Activated naive CD8-positive, alpha-beta T cell (primary cell): ENCODE results near the gene PPARA.
"Not testable (repeated sequence)": the region's sequence is repeated elsewhere in the genome, so short reads cannot be mapped to it uniquely, and the experiment has no call there.

Experiments
- H3K27ac Mint-ChIP-seq: one replicate; pipeline ENCODE4 v1.8.0; 2021; ENCODE audit warnings: mixed read lengths
- H3K27me3 Mint-ChIP-seq: one replicate; pipeline ENCODE4 v1.8.0; 2021; ENCODE audit warnings: mixed read lengths
- H3K36me3 Mint-ChIP-seq: one replicate; pipeline ENCODE4 v1.8.0; 2021; ENCODE audit warnings: mixed read lengths
- H3K4me1 Mint-ChIP-seq: one replicate; pipeline ENCODE4 v1.8.0; 2021; ENCODE audit warnings: low read depth, mixed read lengths
- H3K4me3 Mint-ChIP-seq: one replicate; pipeline ENCODE4 v1.8.0; 2021; ENCODE audit warnings: mild to moderate bottlenecking, mixed read lengths
- H3K9me3 Mint-ChIP-seq: one replicate; pipeline ENCODE4 v1.8.0; 2021; ENCODE audit warnings: low read depth, mixed read lengths

Gene PPARA

DNA sequence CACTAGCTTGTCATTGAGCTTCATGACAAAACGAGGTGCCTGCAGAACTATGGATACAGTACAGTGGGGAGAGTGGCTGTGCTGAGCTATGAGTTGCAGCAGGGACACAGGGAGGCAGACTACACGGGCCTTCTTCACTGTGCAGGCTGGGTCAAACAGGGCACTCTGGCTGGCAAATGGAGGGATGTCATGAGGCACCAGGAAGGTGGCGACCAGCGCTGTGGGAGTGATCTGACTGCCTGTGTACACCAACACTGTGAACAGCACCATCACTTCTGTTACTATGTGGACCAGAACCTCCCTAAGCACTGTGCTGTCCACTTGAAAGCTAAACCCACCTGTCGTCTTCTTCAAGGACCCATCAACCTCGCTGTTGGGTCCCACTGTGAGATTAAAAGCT lies 109.7 kb downstream of the PPARA start:
- Mint-ChIP-seq H3K27me3 (peaks cover 41% of the 10 kb centered on the region), H3K4me1 (peaks cover 2% of the 10 kb centered on the region), H3K27ac (no peak overlapping the region), H3K36me3 (no peaks in the 10 kb centered on the region), H3K9me3 (peaks cover 5% of the 10 kb centered on the region), H3K4me3 (no peak overlapping the region)

DNA sequence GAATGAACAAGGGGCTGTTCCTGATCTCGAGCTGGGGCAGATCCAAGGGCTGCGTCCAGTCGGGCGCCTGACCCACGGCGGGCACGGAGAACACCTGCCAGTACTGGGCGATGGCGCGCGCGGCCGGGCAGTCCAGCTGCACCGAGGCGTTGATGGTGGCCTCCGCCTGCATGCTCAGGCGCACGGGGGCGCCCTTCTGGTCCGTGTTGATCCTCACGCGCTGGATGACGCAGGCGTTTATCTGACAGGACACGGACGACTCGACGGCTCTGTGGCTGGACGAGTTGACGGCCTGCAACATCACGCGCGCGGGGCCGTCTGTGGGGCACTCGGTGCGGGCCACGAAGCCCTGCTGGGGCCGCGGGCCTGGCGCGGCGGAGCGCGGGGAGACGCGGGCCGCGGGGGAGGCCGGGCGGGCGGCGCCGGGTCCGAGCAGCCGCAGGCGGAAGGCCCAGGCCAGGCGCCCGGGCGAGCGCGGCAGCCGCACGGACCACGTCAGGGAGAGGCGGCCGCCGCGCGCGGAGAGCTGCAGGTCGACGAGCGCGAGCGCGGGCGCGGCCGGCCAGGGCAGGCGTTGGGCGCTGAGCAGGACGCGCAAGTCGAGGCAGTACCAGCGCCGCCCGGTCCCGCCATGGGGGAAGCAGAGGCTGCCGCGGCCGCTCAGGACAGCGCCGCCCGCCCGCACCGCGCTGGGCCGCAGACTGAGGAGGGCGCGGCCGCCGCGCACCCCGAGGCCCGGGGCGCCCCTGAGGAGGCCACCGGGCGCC lies 112.3 kb downstream of the PPARA start:
- Mint-ChIP-seq H3K9me3 (peaks cover 5% of the 10 kb centered on the region), H3K27ac (no peak overlapping the region), H3K36me3 (no peaks in the 10 kb centered on the region), H3K27me3 (peaks cover 41% of the 10 kb centered on the region), H3K4me1 (peaks cover 8% of the 10 kb centered on the region), H3K4me3 (no peak overlapping the region)

- H3K9me3 Mint-ChIP-seq = peaks cover 5% of the 10 kb centered on the region
- H3K4me3 Mint-ChIP-seq = no peak within 1 kb of the TSS
- peaks cover 8% of the 10 kb centered on the region for H3K4me1 Mint-ChIP-seq
- peaks cover 40% of the 10 kb centered on the region for H3K27me3 Mint-ChIP-seq
- no peaks in the 10 kb centered on the region for H3K36me3 Mint-ChIP-seq
- H3K27ac Mint-ChIP-seq = no peak within 1 kb of the TSS
These were observed 112.9 kb downstream of the PPARA start, which contains the start of gene PKDREJ for GRCh38 chr22:46263216-46263590. Gene PKDREJ, minus strand, starts transcription at chr22:46263343. Its CDS starts 21 bp downstream, at chr22:46263322.

DNA sequence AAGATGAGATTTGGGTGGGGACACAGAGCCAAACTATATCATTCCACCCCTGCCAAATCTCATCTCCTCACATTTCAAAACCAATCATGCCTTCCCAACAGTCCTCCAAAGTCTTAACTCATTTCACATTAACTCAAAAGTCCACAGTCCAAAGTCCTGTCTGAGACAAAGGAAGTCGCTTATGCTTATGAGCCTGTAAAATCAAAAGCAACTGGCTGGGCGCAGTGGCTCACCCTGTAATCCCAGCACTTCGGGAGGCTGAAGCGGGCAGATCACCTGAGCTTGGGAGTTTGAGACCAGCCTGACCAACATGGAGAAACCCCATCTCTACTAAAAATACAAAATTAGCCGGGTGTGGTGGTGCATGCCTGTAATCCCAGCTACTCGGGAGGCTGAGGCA lies 114.2 kb downstream of the PPARA start:
- H3K4me3 Mint-ChIP-seq, H3K27ac Mint-ChIP-seq, H3K36me3 Mint-ChIP-seq, H3K9me3 Mint-ChIP-seq: not testable (repeated sequence)
- H3K4me1 Mint-ChIP-seq = peaks cover 11% of the 10 kb centered on the region
- peaks cover 34% of the 10 kb centered on the region for H3K27me3 Mint-ChIP-seq

DNA sequence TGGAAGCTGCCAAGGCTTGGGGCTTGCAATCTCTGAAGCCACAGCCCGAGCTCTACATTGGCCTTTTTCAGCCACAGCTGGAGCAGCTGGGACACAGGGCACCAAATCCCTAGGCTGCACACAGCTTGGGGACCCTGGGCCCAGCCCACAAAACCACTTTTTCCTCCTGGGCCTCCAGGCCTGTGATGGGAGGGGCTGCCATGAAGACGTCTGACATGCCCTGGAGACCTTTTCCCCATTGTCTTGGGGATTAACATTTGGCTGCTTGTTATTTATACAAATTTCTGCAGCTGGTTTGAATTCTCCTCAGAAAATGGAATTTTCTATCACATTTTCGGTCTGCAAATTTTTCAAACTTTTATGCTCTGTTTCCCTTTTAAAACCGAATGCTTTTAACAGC lies 115.3 kb downstream of the PPARA start:
- H3K4me3 Mint-ChIP-seq, H3K36me3 Mint-ChIP-seq, H3K27ac Mint-ChIP-seq, H3K9me3 Mint-ChIP-seq: not testable (repeated sequence)
- peaks cover 26% of the 10 kb centered on the region for H3K27me3 Mint-ChIP-seq
- H3K4me1 Mint-ChIP-seq = peaks cover 11% of the 10 kb centered on the region

- H3K4me1 Mint-ChIP-seq = peaks cover 11% of the 10 kb centered on the region
- H3K27me3 Mint-ChIP-seq = peaks cover 9% of the 10 kb centered on the region
- H3K27ac Mint-ChIP-seq = no peak within 1 kb of the TSS
- no peaks in the 10 kb centered on the region for H3K9me3 Mint-ChIP-seq
- H3K36me3 Mint-ChIP-seq = no peaks in the 10 kb centered on the region
- peak within 1 kb of the TSS; percentile 90 for H3K4me3 Mint-ChIP-seq
These were observed 117.3 kb downstream of the PPARA start, which contains the start of gene TTC38 for GRCh38 chr22:46267431-46268279. Gene TTC38, plus strand, starts transcription at chr22:46268008. Its CDS starts 32 bp downstream, at chr22:46268040.

GRCh38 chr22:46269564-46269963 lies 119.2 kb downstream of the PPARA start:
- H3K27me3 Mint-ChIP-seq = peaks cover under 1% of the 10 kb centered on the region
- peak overlapping the region; percentile 10 for H3K4me3 Mint-ChIP-seq
- H3K4me1 Mint-ChIP-seq = peaks cover 9% of the 10 kb centered on the region
- no peaks in the 10 kb centered on the region for H3K9me3 Mint-ChIP-seq
- no peaks in the 10 kb centered on the region for H3K36me3 Mint-ChIP-seq
- no peak overlapping the region for H3K27ac Mint-ChIP-seq

DNA sequence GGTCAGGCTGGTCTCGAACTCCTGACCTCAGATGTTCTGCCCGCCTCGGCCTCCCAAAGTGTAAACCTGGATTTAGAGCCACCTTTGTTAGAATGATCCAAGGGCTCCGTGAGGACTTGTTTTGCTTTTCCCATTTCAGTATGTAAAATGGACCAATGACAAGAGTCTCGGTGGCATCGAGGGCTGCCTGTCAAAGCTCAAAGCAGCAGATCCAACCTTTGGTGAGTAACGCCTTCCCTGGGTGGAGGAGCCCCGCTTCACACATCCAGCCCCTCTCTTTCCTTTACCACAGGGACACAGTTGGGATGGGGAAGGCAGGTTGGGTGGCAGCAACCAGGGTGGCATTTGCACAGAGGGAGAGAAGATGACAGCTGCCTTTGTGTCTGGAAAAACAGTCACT lies 121.9 kb downstream of the PPARA start:
- Mint-ChIP-seq H3K4me1 (peaks cover 7% of the 10 kb centered on the region), H3K27ac (no peak overlapping the region), H3K27me3 (no peaks in the 10 kb centered on the region), H3K9me3 (no peaks in the 10 kb centered on the region), H3K36me3 (peaks cover 9% of the 10 kb centered on the region), H3K4me3 (no peak overlapping the region)

GRCh38 chr22:46272762-46273431 lies 122.6 kb downstream of the PPARA start:
- no peaks in the 10 kb centered on the region for H3K27me3 Mint-ChIP-seq
- no peak overlapping the region for H3K27ac Mint-ChIP-seq
- peaks cover 9% of the 10 kb centered on the region for H3K36me3 Mint-ChIP-seq
- peaks cover 2% of the 10 kb centered on the region for H3K4me1 Mint-ChIP-seq
- no peak overlapping the region for H3K4me3 Mint-ChIP-seq
- no peaks in the 10 kb centered on the region for H3K9me3 Mint-ChIP-seq

DNA sequence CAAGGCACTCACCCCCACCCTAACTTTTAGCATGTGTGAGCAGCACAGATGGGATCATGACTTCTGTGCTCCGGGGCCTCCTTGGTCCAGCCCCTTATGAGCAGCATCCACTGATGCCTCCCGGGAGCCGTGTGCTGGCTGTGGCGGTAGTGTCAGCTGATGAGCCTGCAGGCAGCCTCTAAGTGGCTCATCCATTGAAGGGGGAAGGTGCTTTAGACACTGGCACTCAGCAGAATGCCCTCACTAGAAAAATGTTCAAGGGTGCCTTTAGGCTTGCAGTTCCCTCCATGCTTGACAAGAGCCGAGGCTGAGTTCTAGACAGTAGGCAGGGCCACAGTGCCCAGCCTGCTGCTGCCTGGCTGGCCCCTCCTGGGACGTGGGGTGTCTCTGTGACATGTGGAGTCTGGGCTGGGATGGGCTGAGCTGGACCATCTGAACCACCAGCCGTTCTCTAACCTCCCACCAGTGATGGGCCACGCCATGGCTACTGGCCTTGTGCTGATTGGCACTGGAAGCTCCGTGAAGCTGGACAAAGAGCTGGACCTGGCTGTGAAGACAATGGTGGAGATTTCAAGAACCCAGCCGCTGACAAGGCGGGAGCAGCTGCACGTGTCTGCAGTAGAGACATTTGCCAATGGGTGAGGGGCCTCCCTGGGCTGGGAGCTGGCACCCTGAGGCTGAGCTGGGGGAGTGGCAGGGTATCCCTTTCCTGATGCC lies 123.3 kb downstream of the PPARA start:
- H3K36me3 Mint-ChIP-seq = peaks cover 9% of the 10 kb centered on the region
- no peaks in the 10 kb centered on the region for H3K27me3 Mint-ChIP-seq
- H3K4me3 Mint-ChIP-seq = no peak overlapping the region
- no peaks in the 10 kb centered on the region for H3K9me3 Mint-ChIP-seq
- no peak overlapping the region for H3K27ac Mint-ChIP-seq
- no peaks in the 10 kb centered on the region for H3K4me1 Mint-ChIP-seq

- Mint-ChIP-seq H3K4me3 (no peak overlapping the region), H3K27ac (no peak overlapping the region), H3K9me3 (no peaks in the 10 kb centered on the region), H3K27me3 (no peaks in the 10 kb centered on the region), H3K36me3 (peaks cover 9% of the 10 kb centered on the region), H3K4me1 (no peaks in the 10 kb centered on the region)
These were observed 124.1 kb downstream of the PPARA start for GRCh38 chr22:46274381-46274780.

- Mint-ChIP-seq H3K9me3 (no peaks in the 10 kb centered on the region), H3K4me3 (no peak overlapping the region), H3K4me1 (no peaks in the 10 kb centered on the region), H3K36me3 (peaks cover 9% of the 10 kb centered on the region), H3K27me3 (no peaks in the 10 kb centered on the region), H3K27ac (no peak overlapping the region)
These were observed 125.3 kb downstream of the PPARA start for GRCh38 chr22:46275455-46276122.

DNA sequence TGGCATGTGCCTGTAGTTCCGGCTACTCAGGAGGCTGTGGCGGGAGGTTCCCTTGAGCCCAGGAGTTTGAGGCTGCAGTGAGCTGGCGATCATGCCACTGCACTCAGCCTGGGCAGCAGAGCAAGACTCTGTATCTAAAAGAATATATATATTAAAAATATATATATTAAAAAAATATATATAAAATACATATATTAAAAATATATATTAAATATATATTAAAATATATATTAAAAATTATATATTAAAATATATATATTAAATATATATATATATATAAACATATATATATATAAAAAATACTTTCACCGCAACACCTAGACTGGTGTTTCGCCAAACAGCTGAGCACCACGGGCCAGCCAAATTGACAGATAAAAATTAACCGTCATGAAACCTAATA lies 126.2 kb downstream of the PPARA start:
- Mint-ChIP-seq H3K27me3 (no peaks in the 10 kb centered on the region), H3K27ac (no peak overlapping the region), H3K36me3 (peaks cover 9% of the 10 kb centered on the region), H3K4me3 (no peak overlapping the region), H3K4me1 (no peaks in the 10 kb centered on the region), H3K9me3 (no peaks in the 10 kb centered on the region)
